K562 (cell line): ENCODE results near the gene TENM4. TPM values are rescaled to one million over a fixed set of nuclear protein-coding genes. Genes with fewer than 3 reads are reported as not detected.

Source experiments
- ATAC-seq: fragments of 200-7000 bp; cut with Tn5 transposase; 3 replicates; pipeline ENCODE4 v1.9.1; 2020; ENCODE audit warnings: moderate library complexity
- BruUV-seq: library from RNA; stranded (reverse); fragments of 400-500 nt; replicated peaks from 2 replicates; lab custom pipeline; 2021; lab: Mats Ljungman, UMichigan
- CTCF ChIA-PET: fragments of 300-600 bp; formaldehyde crosslinking; extraction: SDS; loops from one replicate; lab custom pipeline; 2021; ENCODE audit warnings: low intra/inter-chr PET ratio; lab: Yijun Ruan, JAX
- POLR2A ChIA-PET: fragments of 300-600, 350-650 bp; sonication (Branson Sonifier 250); formaldehyde crosslinking; extraction: SDS; loops from one replicate; lab custom pipeline; 2021; ENCODE audit warnings: antibody characterized with exemption, inconsistent platforms; lab: Yijun Ruan, JAX
- DNase-seq, 4 experiments: peaks; one replicate each; pipeline versions ENCODE4 v3.0.0 to v3.0.0-alpha.2; 2011 to 2018; ENCODE audit warnings: low spot score in 3 of 4, mixed read lengths in 3 of 4; ENCODE audit errors: extremely low read depth in 1 of 4
- FAIRE-seq: peaks from 2 replicates; lab custom pipeline; 2011; peaks lifted over from hg19 to GRCh38; lab: Jason Lieb, UNC
- H2AFZ ChIP-seq: 2 replicates; pipeline ENCODE4 v1.6.0; 2011; ENCODE audit warnings: low read depth, low read length, control low read depth, inconsistent platforms
- H3K27ac ChIP-seq: fragments of 200-600 bp; 3 replicates; pipeline ENCODE4 v1.8.0; 2011; ENCODE audit warnings: low read depth, mild to moderate bottlenecking, control low read depth, inconsistent platforms, low read length, moderate library complexity, mixed read lengths; ENCODE audit errors: extremely low read depth
- H3K27me3 ChIP-seq, 2 experiments: fragments of 300-600 bp in 1 of 2; 2 replicates in 1 of 2; 3 replicates in 1 of 2; pipeline versions ENCODE4 v1.6.0 to v1.8.0; 2011; ENCODE audit warnings: inconsistent platforms in 2 of 2, low read length in 2 of 2, mild to moderate bottlenecking in 1 of 2, mixed read lengths in 1 of 2, moderate library complexity in 1 of 2; ENCODE audit not compliant: control insufficient read depth in 2 of 2, insufficient read depth in 2 of 2
- H3K36me3 ChIP-seq: fragments of 300-600 bp; 3 replicates; pipeline ENCODE4 v1.8.0; 2011; ENCODE audit warnings: mild to moderate bottlenecking, low read length, inconsistent platforms; ENCODE audit not compliant: control insufficient read depth, insufficient read depth
- H3K4me1 ChIP-seq, 2 experiments: fragments of 200-600 bp in 1 of 2; replicated peaks in 1 of 2; 2 replicates in 1 of 2; 3 replicates in 1 of 2; pipeline versions ENCODE4 v1.5.1 to v1.8.0; 2011; ENCODE audit warnings: inconsistent platforms in 2 of 2, low read length in 2 of 2, mild to moderate bottlenecking in 1 of 2, mixed read lengths in 1 of 2, moderate library complexity in 1 of 2; ENCODE audit not compliant: control insufficient read depth in 2 of 2, insufficient read depth in 2 of 2
- H3K4me2 ChIP-seq: 2 replicates; pipeline ENCODE4 v1.6.1; 2011; ENCODE audit warnings: low read length, control low read depth, inconsistent platforms, mixed read lengths; ENCODE audit not compliant: insufficient read depth
- H3K4me3 ChIP-seq: fragments of 200-600 bp; sonication (generic), shearing (Covaris generic); 2 replicates; pipeline ENCODE4 v1.5.1; 2016; ENCODE audit warnings: control low read depth, inconsistent platforms
- H3K79me2 ChIP-seq: fragments of 200-600 bp; 3 replicates; pipeline ENCODE4 v1.8.0; 2011; ENCODE audit warnings: low read length, inconsistent platforms; ENCODE audit not compliant: control insufficient read depth, insufficient read depth
- H3K9ac ChIP-seq, 2 experiments: 2 replicates each; pipeline versions ENCODE4 v1.6.0 to v1.6.1; 2011; ENCODE audit warnings: low read depth in 2 of 2, low read length in 2 of 2, control low read depth in 1 of 2, inconsistent platforms in 1 of 2, mild to moderate bottlenecking in 1 of 2, mixed read lengths in 1 of 2; ENCODE audit not compliant: insufficient read depth in 1 of 2
- H3K9me1 ChIP-seq: one replicate; pipeline ENCODE4 v1.6.0; 2011; ENCODE audit warnings: inconsistent platforms, mild to moderate bottlenecking, low read length, moderate library complexity; ENCODE audit not compliant: control insufficient read depth, insufficient read depth
- H3K9me3 ChIP-seq: replicated peaks from 2 replicates; pipeline ENCODE4 v1.5.1; 2011; ENCODE audit warnings: low read depth, low read length, inconsistent platforms; ENCODE audit not compliant: control insufficient read depth, insufficient read depth
- H4K20me1 ChIP-seq: replicated peaks from 2 replicates; pipeline ENCODE4 v1.6.1; 2011; ENCODE audit warnings: low read length, inconsistent platforms, mixed read lengths; ENCODE audit not compliant: control insufficient read depth, insufficient read depth
- FOXA1 ChIP-seq: fragments of 450-650 bp; IDR thresholded peaks from 2 replicates; pipeline ENCODE4 v1.6.1; 2016; ENCODE audit warnings: mild to moderate bottlenecking, borderline replicate concordance
- PHF8 ChIP-seq: fragments of 200-600 bp; sonication (generic); IDR thresholded peaks from 2 replicates; pipeline ENCODE4 v1.6.1; 2012; ENCODE audit warnings: mixed run types, mild to moderate bottlenecking, inconsistent platforms, low read length, moderate library complexity, borderline replicate concordance
- PML ChIP-seq: IDR thresholded peaks from 2 replicates; pipeline ENCODE4 v1.6.1; 2012; ENCODE audit warnings: low read length, inconsistent platforms
- POLR3A ChIP-seq: IDR thresholded peaks from 2 replicates; pipeline ENCODE4 v1.6.1; 2011; ENCODE audit warnings: borderline replicate concordance, mild to moderate bottlenecking, moderate library complexity; ENCODE audit not compliant: insufficient read length, insufficient read depth; ENCODE audit errors: extremely low read depth
- SAFB ChIP-seq: fragments of 200-400 bp; formaldehyde crosslinking; IDR thresholded peaks from 2 replicates; pipeline ENCODE4 v1.6.1; 2017; ENCODE audit warnings: low read depth, low read length, borderline replicate concordance
- SP2 ChIP-seq: IDR thresholded peaks from 2 replicates; pipeline ENCODE4 v1.6.1; 2011; ENCODE audit warnings: mild to moderate bottlenecking, low read depth, low read length, moderate library complexity; ENCODE audit not compliant: poor library complexity, severe bottlenecking; ENCODE audit errors: extremely low read depth
- SRSF3 ChIP-seq: fragments of 200-400 bp; formaldehyde crosslinking; IDR thresholded peaks from 2 replicates; pipeline ENCODE4 v1.6.1; 2016; ENCODE audit warnings: mild to moderate bottlenecking, low read length, moderate library complexity; ENCODE audit not compliant: insufficient read depth
- U2AF2 ChIP-seq: fragments of 200-400 bp; formaldehyde crosslinking; optimal IDR thresholded peaks from 2 replicates; pipeline ENCODE3; 2017; ENCODE audit warnings: low read depth, mild to moderate bottlenecking, low read length
- ZNF408 ChIP-seq: fragments of 250-450 bp; sonication (Bioruptor Pico); IDR thresholded peaks from 2 replicates; pipeline ENCODE4 v1.4.0; 2020; ENCODE audit warnings: low read depth, mild to moderate bottlenecking, moderate library complexity
- ZNF778 ChIP-seq: fragments of 450-650 bp; formaldehyde crosslinking; IDR thresholded peaks from 2 replicates; pipeline ENCODE4 v1.4.0; 2020; ENCODE audit warnings: mild to moderate bottlenecking, moderate library complexity
- ZNF79 ChIP-seq: fragments of 250-450 bp; sonication (Bioruptor Pico); IDR thresholded peaks from 2 replicates; pipeline ENCODE4 v1.4.0; 2020; ENCODE audit warnings: low read depth, mild to moderate bottlenecking, moderate library complexity
- WGBS: fragments of 100-300 bp; shearing (Covaris generic); methylation state at CpG from one replicate; pipeline ENCODE4 v1.1.6; 2016; ENCODE audit warnings: low coverage, mixed read lengths; ENCODE audit not compliant: insufficient coverage; ENCODE audit errors: missing lambda C conversion rate; 5-methylcytosine and 5-hydroxymethylcytosine counted together
- in situ Hi-C: fragments of 300-500 bp; cut with MboI; formaldehyde crosslinking; loops from 4 replicates; pipeline ENCODE4 v1.15.0; 2018; ENCODE audit warnings: inconsistent platforms, mixed read lengths
- intact Hi-C: fragments of 100-400 bp; cut with micrococcal nuclease; formaldehyde crosslinking; loops from 2 replicates; pipeline ENCODE4 v1.14.2; 2022
- polyA plus RNA-seq, 8 experiments: library from polyadenylated mRNA; depleted of rRNA in 4 of 8; stranded (reverse) in 5 of 8; unstranded in 3 of 8; fragments of >200 nt; fragmentation: Nextera tagmentation in 2 of 8; fragmentation: Illumina TruSeq in 1 of 8; extraction: Ambion mirVana in 2 of 8; extraction: Trizol in 1 of 8; gene quantifications; 2 replicates each; pipeline versions ENCODE4 v1.2.1 to v1.2.3, GENCODE V29; 2011 to 2014; ENCODE audit warnings: inconsistent platforms in 1 of 8, missing spikeins in 1 of 8
- total RNA-seq, 7 experiments: library from RNA; depleted of rRNA in 6 of 7; stranded (reverse); fragments of >200 nt in 6 of 7; fragmentation: Illumina TruSeq in 2 of 7; extraction: Trizol in 2 of 7; gene quantifications; 2 replicates each; pipeline versions ENCODE4 v1.2.1 to v1.2.3, GENCODE V29; 2011 to 2021; ENCODE audit warnings: low replicate concordance in 1 of 7
- TF ChIP-seq, protein P1 (sequence below): fragments of 250-450 bp; sonication (Bioruptor Pico); IDR thresholded peaks from 2 replicates; pipeline ENCODE4 v1.4.0; 2020
- TF ChIP-seq, protein P2 (sequence below): fragments of 250-450 bp; sonication (Bioruptor Pico); IDR thresholded peaks from 2 replicates; pipeline ENCODE4 v1.4.0; 2020; ENCODE audit warnings: mild to moderate bottlenecking, moderate library complexity, borderline replicate concordance
- TF ChIP-seq, protein P3 (sequence below), 2 experiments: IDR thresholded peaks; 2 replicates each; pipeline ENCODE4 v1.6.1; 2011; ENCODE audit warnings: borderline replicate concordance in 1 of 2, control low read depth in 1 of 2, low read depth in 1 of 2, low read length in 1 of 2, mild to moderate bottlenecking in 1 of 2, mixed read lengths in 1 of 2, moderate library complexity in 1 of 2; ENCODE audit not compliant: insufficient read depth in 1 of 2, insufficient read length in 1 of 2, poor library complexity in 1 of 2, severe bottlenecking in 1 of 2; ENCODE audit errors: extremely low read depth in 1 of 2
- TF ChIP-seq, protein P4 (sequence below): fragments of 250-450 bp; sonication (Bioruptor Pico); IDR thresholded peaks from 2 replicates; pipeline ENCODE4 v1.5.0; 2021

The TENM4 gene
- total and polyA plus RNA-seq, 9 of the 15 experiments (the other 6 are each of a cell fraction or from before 2014, with no cell fraction given), result 0.16 TPM; not detected in 8

DNA sequence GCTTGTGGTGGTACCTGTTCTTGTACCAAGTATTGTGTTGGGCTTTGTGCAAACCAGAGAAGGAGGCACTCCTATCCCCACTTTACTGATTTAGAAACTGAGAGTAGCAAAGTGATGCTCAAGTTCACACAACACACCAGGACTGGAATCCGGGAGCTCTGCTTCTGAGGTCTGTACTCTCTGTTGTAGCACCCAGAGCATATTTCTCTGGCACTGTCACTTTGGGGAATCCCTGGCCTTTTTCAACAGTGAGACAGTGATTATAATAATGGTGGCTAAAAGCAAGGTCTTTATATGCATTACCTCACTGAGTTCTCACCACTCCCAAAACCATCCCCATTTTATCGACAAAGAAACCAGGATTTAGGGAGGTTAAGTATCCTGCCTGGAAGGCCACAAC lies 362.4 kb downstream of the TENM4 start:
- no peak overlapping the region for H3K9ac ChIP-seq
- POLR2A ChIA-PET, result no interaction called here
- ATAC-seq (no peak), FAIRE-seq (no peak), DNase-seq (no peak)
- in situ Hi-C loops (no loop called here), intact Hi-C loops (loop anchor here (5.0 kb wide), 2 partner anchors 246 to 431 kb away; no protein-coding TSS in a partner anchor)
- no TSS peak for BruUV-seq
- no peak overlapping the region for H3K4me2 ChIP-seq
- H2AFZ ChIP-seq, result no peak overlapping the region
- no peaks in the 10 kb centered on the region for H3K36me3 ChIP-seq
- TF ChIP-seq, protein P1, sequence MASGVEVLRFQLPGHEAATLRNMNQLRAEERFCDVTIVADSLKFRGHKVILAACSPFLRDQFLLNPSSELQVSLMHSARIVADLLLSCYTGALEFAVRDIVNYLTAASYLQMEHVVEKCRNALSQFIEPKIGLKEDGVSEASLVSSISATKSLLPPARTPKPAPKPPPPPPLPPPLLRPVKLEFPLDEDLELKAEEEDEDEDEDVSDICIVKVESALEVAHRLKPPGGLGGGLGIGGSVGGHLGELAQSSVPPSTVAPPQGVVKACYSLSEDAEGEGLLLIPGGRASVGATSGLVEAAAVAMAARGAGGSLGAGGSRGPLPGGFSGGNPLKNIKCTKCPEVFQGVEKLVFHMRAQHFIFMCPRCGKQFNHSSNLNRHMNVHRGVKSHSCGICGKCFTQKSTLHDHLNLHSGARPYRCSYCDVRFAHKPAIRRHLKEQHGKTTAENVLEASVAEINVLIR (CRISPR knock-in tag), result no peak
- TF ChIP-seq PML (no peak), U2AF2 (no peak), SP2 (no peak), SRSF3 (no peak), SAFB (no peak), ZNF408 (CRISPR knock-in tag) (no peak), PHF8 (no peak), ZNF79 (CRISPR knock-in tag) (no peak), FOXA1 (no peak), ZNF778 (CRISPR knock-in tag) (no peak), POLR3A (no peak)
- TF ChIP-seq, protein P2, sequence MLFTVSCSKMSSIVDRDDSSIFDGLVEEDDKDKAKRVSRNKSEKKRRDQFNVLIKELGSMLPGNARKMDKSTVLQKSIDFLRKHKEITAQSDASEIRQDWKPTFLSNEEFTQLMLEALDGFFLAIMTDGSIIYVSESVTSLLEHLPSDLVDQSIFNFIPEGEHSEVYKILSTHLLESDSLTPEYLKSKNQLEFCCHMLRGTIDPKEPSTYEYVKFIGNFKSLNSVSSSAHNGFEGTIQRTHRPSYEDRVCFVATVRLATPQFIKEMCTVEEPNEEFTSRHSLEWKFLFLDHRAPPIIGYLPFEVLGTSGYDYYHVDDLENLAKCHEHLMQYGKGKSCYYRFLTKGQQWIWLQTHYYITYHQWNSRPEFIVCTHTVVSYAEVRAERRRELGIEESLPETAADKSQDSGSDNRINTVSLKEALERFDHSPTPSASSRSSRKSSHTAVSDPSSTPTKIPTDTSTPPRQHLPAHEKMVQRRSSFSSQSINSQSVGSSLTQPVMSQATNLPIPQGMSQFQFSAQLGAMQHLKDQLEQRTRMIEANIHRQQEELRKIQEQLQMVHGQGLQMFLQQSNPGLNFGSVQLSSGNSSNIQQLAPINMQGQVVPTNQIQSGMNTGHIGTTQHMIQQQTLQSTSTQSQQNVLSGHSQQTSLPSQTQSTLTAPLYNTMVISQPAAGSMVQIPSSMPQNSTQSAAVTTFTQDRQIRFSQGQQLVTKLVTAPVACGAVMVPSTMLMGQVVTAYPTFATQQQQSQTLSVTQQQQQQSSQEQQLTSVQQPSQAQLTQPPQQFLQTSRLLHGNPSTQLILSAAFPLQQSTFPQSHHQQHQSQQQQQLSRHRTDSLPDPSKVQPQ (CRISPR knock-in tag), result no peak
- TF ChIP-seq, protein P3, sequence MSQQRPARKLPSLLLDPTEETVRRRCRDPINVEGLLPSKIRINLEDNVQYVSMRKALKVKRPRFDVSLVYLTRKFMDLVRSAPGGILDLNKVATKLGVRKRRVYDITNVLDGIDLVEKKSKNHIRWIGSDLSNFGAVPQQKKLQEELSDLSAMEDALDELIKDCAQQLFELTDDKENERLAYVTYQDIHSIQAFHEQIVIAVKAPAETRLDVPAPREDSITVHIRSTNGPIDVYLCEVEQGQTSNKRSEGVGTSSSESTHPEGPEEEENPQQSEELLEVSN (IDR thresholded peaks at IDR 0.05; ENCODE audit: borderline replicate concordance in 1 of 2, extremely low read depth in 1 of 2, insufficient read depth in 1 of 2, insufficient read length in 1 of 2, low read depth in 1 of 2, low read length in 1 of 2, poor library complexity in 1 of 2, severe bottlenecking in 1 of 2), result no peak
- TF ChIP-seq, protein P4, sequence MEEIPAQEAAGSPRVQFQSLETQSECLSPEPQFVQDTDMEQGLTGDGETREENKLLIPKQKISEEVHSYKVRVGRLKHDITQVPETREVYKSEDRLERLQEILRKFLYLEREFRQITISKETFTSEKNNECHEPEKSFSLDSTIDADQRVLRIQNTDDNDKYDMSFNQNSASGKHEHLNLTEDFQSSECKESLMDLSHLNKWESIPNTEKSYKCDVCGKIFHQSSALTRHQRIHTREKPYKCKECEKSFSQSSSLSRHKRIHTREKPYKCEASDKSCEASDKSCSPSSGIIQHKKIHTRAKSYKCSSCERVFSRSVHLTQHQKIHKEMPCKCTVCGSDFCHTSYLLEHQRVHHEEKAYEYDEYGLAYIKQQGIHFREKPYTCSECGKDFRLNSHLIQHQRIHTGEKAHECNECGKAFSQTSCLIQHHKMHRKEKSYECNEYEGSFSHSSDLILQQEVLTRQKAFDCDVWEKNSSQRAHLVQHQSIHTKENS (CRISPR knock-in tag), result no peak
- H3K4me3 ChIP-seq, result no peak overlapping the region
- no peaks in the 10 kb centered on the region for H3K9me3 ChIP-seq
- no peak overlapping the region for H3K27ac ChIP-seq
- H3K27me3 ChIP-seq, result peaks cover 0 to 7% of the 10 kb centered on the region in 2 experiments; a peak in 2 of 5 replicates
- no peaks in the 10 kb centered on the region for H4K20me1 ChIP-seq
- 0% methylated on average over 2 of the region's 2 CpGs for WGBS
- H3K4me1 ChIP-seq, result no peaks in the 10 kb centered on the region
- CTCF ChIA-PET, result no interaction called here
- H3K9me1 ChIP-seq, result no peaks in the 10 kb centered on the region
- H3K79me2 ChIP-seq, result no peaks in the 10 kb centered on the region
